Neuron (in vitro differentiated cells): ENCODE data around the gene SYNDIG1.

Experiments used
- H2AFZ ChIP-seq: one replicate; pipeline ENCODE4 v1.6.1; 2013; ENCODE audit warnings: low read depth, mild to moderate bottlenecking, inconsistent platforms, low read length, moderate library complexity
- H3K27me3 ChIP-seq: one replicate; pipeline ENCODE4 v1.6.1; 2013; ENCODE audit warnings: low read length; ENCODE audit not compliant: insufficient read depth
- H3K36me3 ChIP-seq: one replicate; pipeline ENCODE4 v1.6.1; 2013; ENCODE audit warnings: low read length; ENCODE audit not compliant: insufficient read depth
- H3K4me1 ChIP-seq: one replicate; pipeline ENCODE4 v1.6.1; 2013; ENCODE audit warnings: low read length; ENCODE audit not compliant: insufficient read depth
- H3K4me3 ChIP-seq: 2 replicates; pipeline ENCODE4 v1.5.1; 2013; ENCODE audit warnings: mild to moderate bottlenecking, low read length, moderate library complexity
- H3K9me3 ChIP-seq: one replicate; pipeline ENCODE4 v1.6.1; 2013; ENCODE audit warnings: low read length

The SYNDIG1 gene

DNA sequence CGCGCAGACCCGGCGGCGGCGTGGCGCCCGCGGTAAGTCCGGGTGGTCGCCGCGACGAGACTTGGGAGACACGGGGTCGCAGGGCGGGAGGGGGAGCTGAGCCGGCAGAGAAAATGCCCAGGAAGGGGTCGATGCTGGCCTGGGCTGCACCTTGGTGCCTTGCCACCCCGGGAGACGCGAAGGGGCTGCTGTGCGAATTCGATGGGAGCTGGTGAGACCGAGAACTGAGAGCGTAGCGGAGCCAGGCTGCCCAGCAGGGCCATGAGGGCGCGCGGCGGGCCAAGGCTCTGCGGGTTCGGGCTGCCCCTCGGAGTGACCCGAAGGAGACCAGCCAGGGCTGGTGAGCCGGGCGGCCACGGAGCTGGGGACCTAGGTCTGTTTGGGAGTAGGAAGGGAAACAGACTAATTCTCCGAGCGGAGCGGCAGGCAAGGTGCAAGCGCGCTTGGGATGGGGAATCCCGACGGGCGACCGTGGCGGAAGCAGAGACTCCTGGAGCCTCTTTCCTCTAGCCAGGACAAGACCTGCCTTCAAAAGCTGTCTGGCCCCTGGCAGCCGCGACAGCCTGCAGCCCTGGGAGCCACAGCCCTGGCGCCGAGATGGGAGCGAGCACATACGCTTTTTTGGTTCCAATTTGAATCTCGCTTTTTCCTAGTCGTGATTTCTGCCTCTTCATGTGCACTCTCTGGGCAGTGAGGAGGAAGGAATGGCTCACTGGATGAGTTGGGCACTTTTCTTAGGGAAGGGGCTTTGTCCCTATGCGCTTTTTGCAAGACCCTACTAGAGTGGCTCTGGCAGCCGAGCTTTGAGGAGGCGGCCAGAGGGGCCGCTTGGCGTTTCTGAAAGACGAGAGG is 691 bp downstream of the SYNDIG1 start:
- H3K9me3 ChIP-seq = no peaks in the 10 kb centered on the region
- H2AFZ ChIP-seq = no peak overlapping the region
- no peaks in the 10 kb centered on the region for H3K36me3 ChIP-seq
- peaks cover 63% of the 10 kb centered on the region for H3K27me3 ChIP-seq
- H3K4me3 ChIP-seq = peak overlapping the region; percentile 24
- H3K4me1 ChIP-seq = peaks cover 6% of the 10 kb centered on the region

DNA sequence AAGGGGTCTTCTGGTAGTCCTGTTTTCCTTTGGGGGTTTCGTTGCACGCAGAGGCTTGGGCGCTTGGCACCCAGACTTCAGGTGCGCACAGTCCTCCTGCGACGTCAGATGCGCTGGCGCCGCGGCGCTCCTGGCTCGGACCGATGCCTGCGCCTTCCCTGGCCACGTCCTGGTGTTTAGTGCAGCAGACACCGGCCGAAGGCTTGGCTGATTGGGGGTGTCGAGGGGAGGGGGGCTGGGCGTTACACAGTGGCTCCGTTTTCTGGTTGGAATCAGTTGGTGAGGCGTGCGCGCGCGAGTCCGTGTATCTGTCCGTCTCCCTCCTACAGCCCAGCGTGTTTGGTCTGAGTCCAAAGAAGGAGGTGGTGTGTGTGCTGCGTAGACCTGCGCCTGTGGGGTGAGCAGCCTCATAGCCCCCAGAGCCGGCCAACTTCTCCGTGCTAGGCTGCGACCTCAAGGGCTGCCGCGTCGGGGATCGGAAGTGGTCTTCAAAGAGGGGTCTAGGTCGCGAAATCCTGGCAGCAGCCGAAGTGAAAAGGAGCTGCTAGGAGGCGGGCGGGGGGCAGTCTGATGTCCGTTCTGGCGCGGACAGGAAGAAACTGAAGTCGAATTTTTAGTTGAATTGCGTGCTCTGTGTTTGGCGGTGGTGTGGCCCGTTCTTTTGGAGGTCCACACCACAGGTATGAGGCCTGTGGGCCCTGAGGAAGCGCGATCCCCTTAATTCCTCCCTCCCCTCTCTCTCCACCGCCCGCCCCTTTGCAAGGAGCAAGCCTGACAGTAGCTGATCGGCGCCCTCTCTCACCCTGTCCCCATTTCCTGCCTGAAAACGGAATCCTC is 1.5 kb downstream of the SYNDIG1 start:
- no peak overlapping the region for H2AFZ ChIP-seq
- no peaks in the 10 kb centered on the region for H3K36me3 ChIP-seq
- H3K4me1 ChIP-seq = peaks cover 6% of the 10 kb centered on the region
- peaks cover 63% of the 10 kb centered on the region for H3K27me3 ChIP-seq
- no peaks in the 10 kb centered on the region for H3K9me3 ChIP-seq
- H3K4me3 ChIP-seq = peak overlapping the region; percentile 24

DNA sequence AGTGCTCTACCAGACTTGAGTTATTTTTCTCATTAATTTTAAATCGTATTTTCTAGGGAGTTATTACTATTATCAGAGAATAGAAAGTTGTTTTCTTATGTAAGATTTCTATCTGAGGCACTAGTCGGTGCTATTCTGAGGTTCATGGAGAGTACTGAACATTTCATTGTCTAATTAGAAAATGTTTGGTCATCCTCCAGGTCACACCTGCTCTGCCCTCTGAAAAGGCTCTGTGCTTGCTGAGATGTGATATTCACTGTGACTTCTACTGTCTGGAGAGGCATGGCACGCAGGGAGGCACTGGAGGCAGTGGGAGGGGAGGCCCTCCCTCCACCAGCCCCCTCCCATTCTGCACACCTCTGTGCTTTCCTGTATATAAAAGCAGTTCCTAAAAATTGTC is 3.0 kb downstream of the SYNDIG1 start:
- Histone ChIP-seq H3K4me1 (peaks cover 6% of the 10 kb centered on the region), H3K36me3 (no peaks in the 10 kb centered on the region), H3K27me3 (peaks cover 53% of the 10 kb centered on the region), H3K4me3 (no peak overlapping the region), H3K9me3 (no peaks in the 10 kb centered on the region), H2AFZ (no peak overlapping the region)

DNA sequence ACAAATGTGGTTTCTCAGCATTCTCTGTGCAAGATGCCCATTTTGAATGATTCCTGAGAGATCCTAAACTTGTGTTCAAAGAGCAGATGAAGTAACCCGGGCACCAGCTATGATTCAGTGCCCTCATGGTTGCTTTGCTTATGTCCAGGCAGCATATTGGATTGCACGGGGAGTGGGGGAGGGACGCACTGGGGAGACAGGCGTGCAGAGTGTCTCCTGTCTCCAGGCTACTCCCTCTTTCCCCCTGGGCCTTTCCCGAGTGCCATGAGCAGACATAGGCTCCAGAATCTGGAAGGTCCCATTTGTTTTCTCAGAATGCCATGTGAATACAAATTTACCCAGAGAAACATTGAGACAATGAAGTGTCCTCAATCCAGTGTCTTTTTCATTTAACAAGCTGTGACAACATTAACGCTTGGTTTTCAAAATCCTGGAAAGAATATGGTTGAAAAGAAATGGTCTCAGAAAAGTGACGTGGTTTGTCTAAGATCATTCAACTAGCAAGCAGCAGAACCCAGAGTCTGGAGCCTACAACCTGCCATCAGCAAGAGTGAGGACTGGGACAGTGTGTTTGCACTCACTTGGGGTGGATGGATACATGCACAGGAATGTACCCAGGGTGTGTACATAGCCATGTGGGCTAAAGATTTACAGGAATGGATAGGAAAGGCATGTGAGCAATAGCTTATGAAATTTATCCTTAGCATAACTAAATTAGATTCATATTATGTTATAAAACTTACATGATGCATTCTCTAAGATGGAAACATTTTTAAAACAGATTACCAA is 4.2 kb downstream of the SYNDIG1 start:
- Histone ChIP-seq H3K4me1 (peaks cover 6% of the 10 kb centered on the region), H3K9me3 (no peaks in the 10 kb centered on the region), H3K27me3 (peaks cover 44% of the 10 kb centered on the region), H3K4me3 (no peak overlapping the region), H3K36me3 (no peaks in the 10 kb centered on the region), H2AFZ (no peak overlapping the region)

DNA sequence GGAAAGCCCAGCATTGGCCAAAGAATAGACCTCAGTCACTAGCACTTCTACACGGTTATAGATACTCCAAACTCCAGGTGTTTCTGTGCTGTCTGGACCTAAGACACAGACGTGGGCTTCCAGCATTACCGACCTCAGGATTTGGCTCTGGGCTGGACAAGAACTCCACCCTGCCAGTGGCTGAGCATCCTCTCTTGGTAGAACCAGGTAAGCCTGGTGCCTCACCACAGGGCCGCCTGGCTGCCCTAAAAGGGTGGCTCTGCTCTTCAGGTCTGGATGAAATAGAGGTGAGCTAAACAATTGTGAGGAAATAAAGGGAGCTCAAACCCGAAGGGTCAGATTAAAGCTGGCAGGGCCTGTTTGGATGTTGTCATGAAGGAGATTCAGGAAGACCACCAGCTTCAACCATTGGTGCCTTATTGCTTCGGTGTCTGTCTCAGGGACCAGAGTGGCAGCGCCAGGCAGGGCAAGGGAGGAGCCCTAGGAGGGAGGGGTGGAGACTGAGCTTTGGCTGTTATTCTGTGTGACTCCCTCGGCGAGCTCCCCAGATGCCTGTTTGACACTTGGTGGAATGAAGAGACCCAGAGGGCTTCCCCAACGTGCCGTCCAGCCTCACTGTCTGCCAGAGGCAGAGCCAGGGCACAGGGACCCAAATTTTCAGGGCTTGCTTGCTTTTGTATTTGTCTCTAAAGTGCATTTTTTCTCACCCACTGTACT is 8.6 kb downstream of the SYNDIG1 start:
- Histone ChIP-seq H2AFZ (no peak overlapping the region), H3K36me3 (no peaks in the 10 kb centered on the region), H3K9me3 (no peaks in the 10 kb centered on the region), H3K4me1 (no peaks in the 10 kb centered on the region), H3K4me3 (no peak overlapping the region), H3K27me3 (peaks cover 8% of the 10 kb centered on the region)

DNA sequence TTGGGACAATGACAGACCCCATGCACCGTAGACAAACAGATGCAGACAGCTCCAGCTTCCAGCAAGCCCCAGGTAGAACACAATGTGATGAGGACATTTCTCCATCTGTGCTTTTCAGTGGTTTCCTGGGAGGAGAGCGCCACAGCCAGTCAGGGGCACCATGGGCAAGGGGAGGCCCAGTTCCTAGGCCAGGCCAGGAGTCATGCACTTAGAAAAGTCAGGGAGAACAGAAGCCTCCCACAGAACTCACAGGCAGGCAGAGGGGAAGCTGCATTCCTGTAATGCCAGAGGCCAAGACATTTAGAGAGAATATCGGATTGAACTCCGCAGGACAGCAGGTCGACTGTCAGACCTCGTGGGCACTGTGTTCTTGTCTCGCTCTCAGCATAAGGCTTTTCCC is 9.2 kb downstream of the SYNDIG1 start:
- Histone ChIP-seq H3K27me3 (peaks cover 3% of the 10 kb centered on the region), H2AFZ (no peak overlapping the region), H3K4me1 (no peaks in the 10 kb centered on the region), H3K9me3 (no peaks in the 10 kb centered on the region), H3K4me3 (no peak overlapping the region), H3K36me3 (no peaks in the 10 kb centered on the region)

DNA sequence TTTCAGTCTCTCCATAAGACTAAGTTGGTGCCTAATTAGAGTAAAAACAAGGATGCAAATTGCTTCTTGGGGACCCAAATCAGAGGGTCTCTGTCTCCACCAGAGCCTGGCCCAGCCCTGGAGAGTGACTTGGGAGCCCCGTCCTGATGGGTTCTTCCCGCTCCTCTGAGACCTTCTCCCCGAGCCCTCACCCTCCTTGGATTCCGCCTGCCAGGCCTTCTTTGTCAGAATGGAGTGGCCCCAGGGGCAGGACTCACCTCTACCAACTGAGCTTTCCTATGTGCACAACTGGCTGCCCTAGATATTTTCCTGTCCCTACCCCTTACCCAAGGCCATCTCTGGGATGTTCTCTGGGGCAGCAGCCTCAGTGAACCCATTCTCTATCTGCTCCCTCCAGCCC is 9.7 kb downstream of the SYNDIG1 start:
- Histone ChIP-seq H3K4me1 (no peaks in the 10 kb centered on the region), H3K36me3 (no peaks in the 10 kb centered on the region), H3K27me3 (no peaks in the 10 kb centered on the region), H3K9me3 (no peaks in the 10 kb centered on the region), H3K4me3 (no peak overlapping the region), H2AFZ (no peak overlapping the region)

DNA sequence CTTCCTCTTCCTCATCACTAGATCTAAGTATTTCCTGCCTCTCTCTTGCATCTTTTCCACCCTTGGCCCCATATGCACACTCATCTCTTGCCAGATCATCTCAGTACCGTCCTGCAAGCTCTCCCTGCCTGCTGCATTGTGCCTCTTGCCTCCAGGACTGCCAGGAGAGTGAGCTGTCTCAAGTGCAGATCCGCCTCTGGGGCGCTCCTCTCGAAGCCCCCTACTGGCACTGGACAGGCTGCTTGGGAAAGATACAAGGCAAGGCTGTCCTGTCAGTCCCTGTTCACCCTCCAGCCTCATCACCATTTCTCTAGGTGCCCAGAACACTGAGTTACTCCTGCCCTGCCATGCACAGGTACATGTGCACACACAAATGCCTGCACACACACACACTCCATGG is 10.2 kb downstream of the SYNDIG1 start:
- Histone ChIP-seq H3K4me3 (no peak overlapping the region), H3K4me1 (no peaks in the 10 kb centered on the region), H3K9me3 (no peaks in the 10 kb centered on the region), H2AFZ (no peak overlapping the region), H3K27me3 (no peaks in the 10 kb centered on the region), H3K36me3 (no peaks in the 10 kb centered on the region)

DNA sequence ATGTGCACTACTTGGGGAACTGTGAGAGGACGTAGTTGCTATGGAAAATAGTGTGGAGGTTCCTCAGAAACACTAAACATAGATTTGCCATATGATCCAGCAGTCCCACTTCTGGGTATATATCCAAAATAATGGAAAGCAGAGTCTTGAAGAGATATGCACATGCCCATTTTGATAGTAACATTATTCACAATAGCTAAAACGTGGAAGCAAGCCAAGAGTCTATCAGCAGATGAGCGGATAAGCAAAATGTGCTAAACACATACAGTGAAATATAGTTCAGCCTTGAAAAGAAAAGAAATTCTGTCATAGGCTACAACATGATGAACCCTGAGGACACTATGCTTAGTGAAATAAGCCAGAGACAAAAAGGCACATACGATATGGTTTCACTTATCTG is 11.1 kb downstream of the SYNDIG1 start:
- no peaks in the 10 kb centered on the region for H3K9me3 ChIP-seq
- no peak overlapping the region for H2AFZ ChIP-seq
- no peak overlapping the region for H3K4me3 ChIP-seq
- no peaks in the 10 kb centered on the region for H3K36me3 ChIP-seq
- no peaks in the 10 kb centered on the region for H3K27me3 ChIP-seq
- no peaks in the 10 kb centered on the region for H3K4me1 ChIP-seq

DNA sequence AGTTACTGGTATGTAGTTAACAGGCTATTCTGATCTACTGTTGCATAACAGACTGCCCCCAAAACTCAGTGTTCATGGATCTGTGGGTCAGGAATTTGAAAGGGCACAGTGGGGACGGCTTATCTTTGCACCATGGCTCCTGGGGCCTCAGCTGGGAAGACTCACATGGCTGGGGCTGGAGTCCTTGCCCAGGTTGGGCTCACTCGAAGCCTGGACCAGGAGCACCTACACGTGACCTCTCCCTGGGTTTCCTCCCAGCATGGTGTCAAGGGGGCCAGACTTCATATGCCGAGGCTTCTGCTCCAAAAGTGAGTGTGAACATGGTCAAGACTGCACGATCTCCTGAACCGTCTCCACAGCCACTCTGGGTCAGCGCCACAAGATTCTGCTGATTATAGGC is 11.7 kb downstream of the SYNDIG1 start:
- no peak overlapping the region for H3K4me3 ChIP-seq
- no peaks in the 10 kb centered on the region for H3K36me3 ChIP-seq
- H3K4me1 ChIP-seq = no peaks in the 10 kb centered on the region

DNA sequence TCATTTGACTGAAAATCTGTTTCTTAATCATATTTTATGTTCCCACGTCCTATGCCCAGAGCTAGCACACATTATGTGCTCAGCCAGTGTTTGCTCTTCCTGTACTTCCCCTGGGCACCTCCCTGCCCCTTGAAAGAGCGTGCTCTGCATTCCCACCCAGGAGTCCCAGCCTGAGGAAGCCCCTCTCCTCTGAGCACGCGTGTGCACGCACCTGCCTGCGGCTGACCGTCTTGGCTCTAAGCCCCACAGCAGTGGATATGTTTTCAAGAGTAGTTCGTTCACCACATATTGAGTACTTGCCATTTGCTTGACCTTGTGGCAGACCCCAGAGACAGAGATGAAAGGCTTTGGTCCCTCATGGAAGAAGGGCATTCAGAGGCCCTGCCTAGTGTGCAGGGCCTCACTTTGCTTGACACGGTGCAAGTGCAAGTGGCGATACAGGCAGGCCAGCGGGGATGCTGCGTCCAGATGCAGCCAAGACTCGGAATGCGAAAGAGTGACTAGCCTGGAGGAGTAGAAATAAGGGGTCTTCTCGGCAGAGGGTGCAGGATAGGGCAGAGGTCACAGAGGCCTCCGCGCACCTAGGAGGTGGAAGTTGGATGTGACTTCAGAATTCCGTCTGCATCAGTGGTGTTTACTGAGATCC is 14.1 kb downstream of the SYNDIG1 start:
- Histone ChIP-seq H3K27me3 (no peaks in the 10 kb centered on the region), H3K4me1 (no peaks in the 10 kb centered on the region), H2AFZ (no peak overlapping the region), H3K36me3 (no peaks in the 10 kb centered on the region), H3K9me3 (no peaks in the 10 kb centered on the region), H3K4me3 (no peak overlapping the region)

More for the DNA sequence above, 11.7 kb downstream of the SYNDIG1 start:
- Histone ChIP-seq H3K27me3 (no peaks in the 10 kb centered on the region), H2AFZ (no peak overlapping the region), H3K9me3 (no peaks in the 10 kb centered on the region)

DNA sequence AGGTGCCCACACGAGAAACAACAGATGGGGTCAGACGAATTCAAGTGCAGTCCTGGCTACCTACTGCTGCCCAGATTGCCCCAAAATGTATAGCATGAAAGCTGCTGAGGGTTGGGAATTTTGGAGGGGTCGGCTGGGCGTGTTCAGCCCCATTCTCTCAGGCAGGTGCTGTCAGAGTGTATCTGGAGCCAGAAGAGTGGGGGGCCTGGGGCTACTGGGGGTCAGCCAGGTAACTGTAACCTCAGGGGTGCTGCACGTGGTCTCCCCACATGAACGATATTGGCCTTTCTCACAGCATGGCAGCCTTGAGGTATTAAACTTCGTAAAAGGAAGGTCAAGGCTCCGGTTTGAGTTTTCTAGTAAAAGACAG is 14.6 kb downstream of the SYNDIG1 start:
- Histone ChIP-seq H2AFZ (no peak overlapping the region), H3K36me3 (no peaks in the 10 kb centered on the region), H3K4me1 (no peaks in the 10 kb centered on the region), H3K4me3 (no peak overlapping the region), H3K9me3 (no peaks in the 10 kb centered on the region), H3K27me3 (no peaks in the 10 kb centered on the region)
